ENCODE results near the gene WDR1.

Gene WDR1

DNA sequence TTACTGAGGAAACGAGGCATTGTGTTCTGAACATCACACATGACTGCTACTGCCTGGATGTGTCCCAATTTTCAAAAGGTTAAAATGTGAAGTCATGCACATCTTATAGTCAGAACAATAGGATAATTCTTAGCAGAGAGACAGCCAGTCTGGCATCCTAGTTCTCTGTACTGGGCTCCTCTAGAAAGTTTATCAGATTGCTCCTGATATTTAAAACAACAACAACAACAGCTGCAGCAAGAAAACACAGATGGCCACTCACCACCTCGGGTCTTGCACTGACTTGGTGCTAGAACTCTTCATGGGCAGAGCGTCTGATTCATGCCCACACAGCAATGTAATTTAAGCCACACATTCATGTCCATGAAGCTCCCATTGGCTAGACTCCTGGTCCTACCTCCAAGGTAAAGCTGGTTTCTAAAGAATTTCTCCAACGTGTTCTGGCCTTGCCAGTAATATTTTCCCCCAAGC lies 62.0 kb downstream of the WDR1 start:
- Histone ChIP-seq H3K9me3 (ENCODE audit: control insufficient read depth, insufficient read depth, low read depth, low read length) (no peaks in the 10 kb centered on the region), H3K9ac (ENCODE audit: low read length) (no peak overlapping the region), H3K4me1 (ENCODE audit: control insufficient read depth, insufficient read depth, low read length) (peaks cover 7% of the 10 kb centered on the region; the same call in 1 of the 2 replicates), H3K27ac (ENCODE audit: low read depth, low read length) (no peak overlapping the region), H3K4me3 (ENCODE audit: low read depth, low read length) (no peak overlapping the region), H3K36me3 (ENCODE audit: control insufficient read depth, insufficient read depth, low read length) (no peaks in the 10 kb centered on the region), H3K27me3 (ENCODE audit: control insufficient read depth, insufficient read depth, low read length) (no peaks in the 10 kb centered on the region)

DNA sequence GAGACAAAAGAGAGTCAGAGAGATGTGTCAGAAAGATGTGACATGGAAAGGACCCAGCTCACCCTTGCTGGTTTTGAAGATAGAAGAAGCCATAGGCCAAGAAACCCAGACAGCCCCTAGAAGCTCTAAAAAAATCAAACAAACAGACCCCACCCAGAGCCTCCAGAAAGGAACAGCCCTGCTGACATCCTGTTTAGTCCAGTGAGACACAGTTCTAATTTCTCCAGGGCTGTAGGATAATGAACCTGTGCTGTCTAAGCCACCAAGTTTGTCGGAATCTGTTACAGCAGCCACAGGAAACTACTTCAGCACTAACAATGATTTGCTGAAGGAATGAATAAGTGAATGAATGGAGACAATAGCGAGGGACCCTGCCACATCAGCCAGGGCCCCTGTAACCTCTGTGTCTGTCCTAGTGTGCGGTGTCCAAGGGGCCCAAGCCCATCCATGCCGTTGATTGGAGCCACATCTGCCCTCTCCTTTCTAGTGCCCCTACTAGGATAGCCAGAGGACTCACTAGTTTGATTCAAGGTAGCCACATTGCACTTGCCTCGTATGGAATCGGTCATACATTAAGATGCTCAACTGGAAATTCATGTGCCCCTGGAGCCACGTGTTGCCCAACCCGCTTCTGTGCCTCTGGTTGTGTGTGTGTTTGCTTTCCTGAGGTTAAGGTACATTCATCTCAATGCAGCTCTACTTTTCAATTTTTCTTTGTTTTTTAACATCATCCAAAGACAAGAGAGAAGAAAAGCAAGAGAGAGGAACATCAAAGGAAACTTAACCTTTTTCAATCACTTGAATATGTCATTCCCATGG lies 62.8 kb downstream of the WDR1 start:
- H3K4me1 ChIP-seq (ENCODE audit: control insufficient read depth, insufficient read depth, low read length) = peaks cover 7% of the 10 kb centered on the region; the same call in 1 of the 2 replicates
- H3K9me3 ChIP-seq (ENCODE audit: control insufficient read depth, insufficient read depth, low read depth, low read length) = no peaks in the 10 kb centered on the region
- H3K36me3 ChIP-seq (ENCODE audit: control insufficient read depth, insufficient read depth, low read length) = no peaks in the 10 kb centered on the region
- H3K4me3 ChIP-seq (ENCODE audit: low read depth, low read length) = no peak overlapping the region
- H3K27ac ChIP-seq (ENCODE audit: low read depth, low read length) = no peak overlapping the region
- no peak overlapping the region for H3K9ac ChIP-seq (ENCODE audit: low read length)
- no peaks in the 10 kb centered on the region for H3K27me3 ChIP-seq (ENCODE audit: control insufficient read depth, insufficient read depth, low read length)

DNA sequence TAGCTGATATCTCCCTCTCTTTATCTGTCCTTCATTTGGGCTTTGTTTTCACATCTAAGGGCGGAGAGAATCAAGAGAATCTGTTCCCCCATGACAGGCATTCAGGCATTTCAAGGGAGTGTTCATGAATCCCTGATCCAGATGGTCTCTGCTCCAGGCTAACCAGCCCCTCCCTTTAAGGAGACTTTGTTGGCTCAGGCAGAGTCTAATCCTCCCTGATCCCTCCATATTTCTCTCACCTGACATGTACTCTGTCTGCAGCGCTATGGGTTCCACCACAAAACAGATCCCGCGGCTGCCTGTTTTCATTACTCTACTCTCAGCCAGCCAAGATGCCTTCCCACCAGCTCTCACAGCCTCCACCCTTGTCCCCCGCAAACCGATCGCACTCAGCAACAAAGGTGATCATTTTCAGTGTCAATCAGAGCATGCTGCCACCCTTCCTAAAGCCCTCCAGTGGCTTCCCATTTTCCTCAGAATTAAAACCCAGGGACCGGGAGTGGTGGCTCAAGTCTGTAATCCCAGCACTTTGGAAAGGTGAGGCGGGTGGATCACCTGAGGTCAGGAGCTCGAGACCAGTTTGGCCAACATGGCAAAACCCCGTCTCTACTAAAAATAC lies 65.0 kb downstream of the WDR1 start:
- Histone ChIP-seq H3K9ac (ENCODE audit: low read length) (no peak overlapping the region), H3K36me3 (ENCODE audit: control insufficient read depth, insufficient read depth, low read length) (no peaks in the 10 kb centered on the region), H3K4me1 (ENCODE audit: control insufficient read depth, insufficient read depth, low read length) (peaks cover 7% of the 10 kb centered on the region; the same call in 1 of the 2 replicates), H3K27me3 (ENCODE audit: control insufficient read depth, insufficient read depth, low read length) (no peaks in the 10 kb centered on the region), H3K27ac (ENCODE audit: low read depth, low read length) (no peak overlapping the region), H3K9me3 (ENCODE audit: control insufficient read depth, insufficient read depth, low read depth, low read length) (no peaks in the 10 kb centered on the region), H3K4me3 (ENCODE audit: low read depth, low read length) (no peak overlapping the region)

DNA sequence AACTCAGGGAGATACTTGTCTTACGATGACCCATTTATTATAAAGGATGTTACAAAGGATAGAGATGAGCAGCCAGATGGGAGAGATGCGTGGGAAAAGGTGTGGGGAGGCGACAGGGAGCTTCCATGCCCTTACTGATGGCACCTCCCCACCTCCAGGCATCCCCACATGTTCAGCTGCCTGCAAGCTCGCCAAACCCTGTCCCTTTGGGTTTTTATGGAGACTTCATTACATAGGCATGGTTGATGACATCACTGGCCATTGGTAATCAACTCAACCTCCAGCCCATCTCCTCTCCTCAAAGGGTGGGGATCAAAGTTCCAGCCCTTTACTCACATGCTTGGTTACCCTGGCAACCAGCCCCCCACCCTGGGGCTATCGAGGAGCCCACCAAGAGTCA lies 65.9 kb downstream of the WDR1 start:
- Histone ChIP-seq H3K36me3 (ENCODE audit: control insufficient read depth, insufficient read depth, low read length) (no peaks in the 10 kb centered on the region), H3K4me3 (ENCODE audit: low read depth, low read length) (no peak overlapping the region), H3K4me1 (ENCODE audit: control insufficient read depth, insufficient read depth, low read length) (peaks cover 7% of the 10 kb centered on the region; the same call in 1 of the 2 replicates), H3K27me3 (ENCODE audit: control insufficient read depth, insufficient read depth, low read length) (no peaks in the 10 kb centered on the region), H3K27ac (ENCODE audit: low read depth, low read length) (no peak overlapping the region), H3K9me3 (ENCODE audit: control insufficient read depth, insufficient read depth, low read depth, low read length) (no peaks in the 10 kb centered on the region), H3K9ac (ENCODE audit: low read length) (no peak overlapping the region)

DNA sequence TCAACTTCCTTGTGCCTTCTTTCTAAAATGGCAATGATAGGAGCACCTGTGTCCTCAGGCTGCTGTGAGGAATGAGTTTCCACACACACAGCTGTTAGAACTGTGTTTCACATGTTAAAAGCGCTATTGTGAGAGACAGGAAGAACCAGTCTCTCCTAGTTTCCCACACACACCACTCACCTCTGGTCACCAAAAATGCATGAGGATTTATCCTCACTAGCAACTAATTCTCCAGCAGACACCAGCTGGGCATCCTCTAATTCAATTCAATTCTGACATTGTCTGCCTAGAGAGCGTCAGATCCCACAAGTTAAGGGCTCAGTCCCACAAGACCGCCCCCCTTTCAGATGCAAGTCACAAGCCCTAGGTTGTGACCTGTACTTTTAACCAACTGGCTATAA lies 66.3 kb downstream of the WDR1 start:
- Histone ChIP-seq H3K36me3 (ENCODE audit: control insufficient read depth, insufficient read depth, low read length) (no peaks in the 10 kb centered on the region), H3K4me3 (ENCODE audit: low read depth, low read length) (no peak overlapping the region), H3K27ac (ENCODE audit: low read depth, low read length) (no peak overlapping the region), H3K9me3 (ENCODE audit: control insufficient read depth, insufficient read depth, low read depth, low read length) (no peaks in the 10 kb centered on the region), H3K27me3 (ENCODE audit: control insufficient read depth, insufficient read depth, low read length) (no peaks in the 10 kb centered on the region), H3K9ac (ENCODE audit: low read length) (no peak overlapping the region), H3K4me1 (ENCODE audit: control insufficient read depth, insufficient read depth, low read length) (peaks cover 7% of the 10 kb centered on the region; the same call in 1 of the 2 replicates)

DNA sequence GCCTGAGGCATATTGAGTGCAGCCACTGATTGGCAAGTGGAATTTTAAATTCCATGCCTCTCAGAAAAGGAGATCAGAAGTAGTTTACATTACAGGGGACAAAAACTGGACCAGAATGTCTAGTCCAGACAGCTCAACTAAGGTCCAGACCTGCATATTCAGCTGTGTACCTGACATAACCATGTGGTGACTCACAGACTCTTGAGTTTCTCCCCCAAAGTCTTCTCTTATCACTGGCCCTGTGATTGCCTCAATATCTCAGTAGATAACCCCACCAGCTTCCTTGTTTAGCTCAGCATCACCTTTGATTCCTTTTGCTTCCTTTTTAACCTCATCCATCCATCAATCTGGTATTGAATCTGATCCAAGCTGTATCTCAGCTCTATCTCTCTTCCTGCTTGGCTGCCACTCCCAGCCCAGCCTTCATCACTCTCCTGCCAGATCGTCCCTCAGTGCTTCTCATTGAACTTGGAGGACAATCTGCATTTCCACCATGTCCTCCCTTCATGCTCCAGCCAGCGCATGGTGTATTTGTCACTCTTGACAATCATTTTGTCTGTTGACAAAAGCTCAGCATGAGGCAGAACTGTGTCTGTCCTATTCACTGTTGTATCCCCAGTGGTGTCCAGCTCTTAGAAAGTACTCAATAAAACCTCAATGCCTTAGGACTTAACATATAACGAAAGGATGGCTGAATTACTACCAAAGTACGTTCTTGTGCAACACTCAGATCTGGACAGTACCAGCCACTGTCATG lies 67.5 kb downstream of the WDR1 start:
- Histone ChIP-seq H3K36me3 (ENCODE audit: control insufficient read depth, insufficient read depth, low read length) (no peaks in the 10 kb centered on the region), H3K27me3 (ENCODE audit: control insufficient read depth, insufficient read depth, low read length) (no peaks in the 10 kb centered on the region), H3K4me1 (ENCODE audit: control insufficient read depth, insufficient read depth, low read length) (peaks cover 7% of the 10 kb centered on the region; the same call in 1 of the 2 replicates), H3K9me3 (ENCODE audit: control insufficient read depth, insufficient read depth, low read depth, low read length) (no peaks in the 10 kb centered on the region), H3K4me3 (ENCODE audit: low read depth, low read length) (no peak overlapping the region), H3K9ac (ENCODE audit: low read length) (no peak overlapping the region), H3K27ac (ENCODE audit: low read depth, low read length) (no peak overlapping the region)

DNA sequence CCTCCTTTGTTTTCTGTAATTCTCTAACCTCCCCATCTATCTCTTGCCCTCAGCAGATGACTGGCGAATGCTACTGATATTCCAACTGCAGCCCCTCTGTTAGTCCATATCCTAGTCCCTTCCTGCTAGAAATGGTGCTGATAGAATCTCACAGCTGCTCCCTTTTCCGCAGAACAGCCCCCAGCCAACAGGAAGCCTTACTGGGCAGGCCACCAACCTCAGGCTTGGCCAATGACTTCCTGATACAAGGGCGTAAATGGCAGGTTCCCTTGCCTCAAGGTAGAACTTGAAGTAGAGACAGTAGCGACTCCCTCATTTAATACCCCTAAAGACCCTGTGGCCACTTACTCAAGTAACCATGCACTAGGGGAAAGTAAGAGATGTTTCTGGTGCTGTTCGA lies 68.6 kb downstream of the WDR1 start:
- H3K4me1 ChIP-seq (ENCODE audit: control insufficient read depth, insufficient read depth, low read length) = peaks cover 7% of the 10 kb centered on the region; the same call in 1 of the 2 replicates
- no peaks in the 10 kb centered on the region for H3K36me3 ChIP-seq (ENCODE audit: control insufficient read depth, insufficient read depth, low read length)
- no peak overlapping the region for H3K27ac ChIP-seq (ENCODE audit: low read depth, low read length)
- no peaks in the 10 kb centered on the region for H3K27me3 ChIP-seq (ENCODE audit: control insufficient read depth, insufficient read depth, low read length)
- H3K9me3 ChIP-seq (ENCODE audit: control insufficient read depth, insufficient read depth, low read depth, low read length) = no peaks in the 10 kb centered on the region
- H3K4me3 ChIP-seq (ENCODE audit: low read depth, low read length) = no peak overlapping the region
- H3K9ac ChIP-seq (ENCODE audit: low read length) = no peak overlapping the region

DNA sequence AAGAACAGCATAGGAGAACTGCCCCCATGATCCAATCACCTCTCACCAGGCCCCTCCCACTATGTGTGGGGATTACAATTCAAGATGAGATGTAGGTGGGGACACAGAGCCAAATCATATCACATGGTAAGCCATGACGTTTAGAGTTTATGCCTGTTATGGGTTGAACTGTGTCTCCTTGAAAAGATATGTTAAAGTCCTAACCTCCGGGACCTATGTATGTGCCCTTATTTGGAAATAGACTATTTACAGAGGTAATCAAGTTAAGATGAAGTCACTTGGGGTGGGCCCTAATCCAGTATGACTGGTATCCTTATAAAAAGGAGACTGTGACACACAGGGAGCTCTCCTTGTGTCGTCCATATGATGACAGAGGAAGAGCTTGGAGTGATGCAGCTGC lies 70.1 kb downstream of the WDR1 start:
- Histone ChIP-seq H3K4me1 (ENCODE audit: control insufficient read depth, insufficient read depth, low read length) (peaks cover 7% of the 10 kb centered on the region; the same call in 1 of the 2 replicates), H3K27ac (ENCODE audit: low read depth, low read length) (no peak overlapping the region), H3K9ac (ENCODE audit: low read length) (no peak overlapping the region), H3K36me3 (ENCODE audit: control insufficient read depth, insufficient read depth, low read length) (no peaks in the 10 kb centered on the region), H3K27me3 (ENCODE audit: control insufficient read depth, insufficient read depth, low read length) (no peaks in the 10 kb centered on the region), H3K9me3 (ENCODE audit: control insufficient read depth, insufficient read depth, low read depth, low read length) (peaks cover 2% of the 10 kb centered on the region; the same call in 1 of the 2 replicates), H3K4me3 (ENCODE audit: low read depth, low read length) (no peak overlapping the region)

DNA sequence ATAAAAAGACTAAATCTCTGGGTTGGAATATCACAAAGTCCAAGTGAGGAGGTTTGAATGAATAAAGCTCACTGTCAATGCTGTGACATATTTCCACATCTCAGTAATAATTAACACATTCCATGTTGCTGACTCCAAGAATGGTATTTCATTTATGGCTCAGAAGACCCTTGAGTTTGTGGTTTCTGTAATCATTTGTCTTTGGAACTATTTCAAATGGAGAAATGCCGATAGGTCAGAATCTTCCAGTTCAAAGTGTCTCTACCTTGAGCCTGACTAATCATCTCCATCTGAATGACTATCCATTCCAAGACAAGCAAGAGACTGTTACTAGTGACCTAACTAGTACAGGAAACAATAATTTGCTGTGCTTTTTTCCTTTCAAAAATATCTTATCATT lies 71.1 kb downstream of the WDR1 start:
- Histone ChIP-seq H3K27ac (ENCODE audit: low read depth, low read length) (no peak overlapping the region), H3K27me3 (ENCODE audit: control insufficient read depth, insufficient read depth, low read length) (no peaks in the 10 kb centered on the region), H3K9me3 (ENCODE audit: control insufficient read depth, insufficient read depth, low read depth, low read length) (peaks cover 2% of the 10 kb centered on the region; the same call in 1 of the 2 replicates), H3K4me1 (ENCODE audit: control insufficient read depth, insufficient read depth, low read length) (peaks cover 5% of the 10 kb centered on the region; the same call in 1 of the 2 replicates), H3K36me3 (ENCODE audit: control insufficient read depth, insufficient read depth, low read length) (no peaks in the 10 kb centered on the region), H3K4me3 (ENCODE audit: low read depth, low read length) (no peak overlapping the region), H3K9ac (ENCODE audit: low read length) (no peak overlapping the region)

DNA sequence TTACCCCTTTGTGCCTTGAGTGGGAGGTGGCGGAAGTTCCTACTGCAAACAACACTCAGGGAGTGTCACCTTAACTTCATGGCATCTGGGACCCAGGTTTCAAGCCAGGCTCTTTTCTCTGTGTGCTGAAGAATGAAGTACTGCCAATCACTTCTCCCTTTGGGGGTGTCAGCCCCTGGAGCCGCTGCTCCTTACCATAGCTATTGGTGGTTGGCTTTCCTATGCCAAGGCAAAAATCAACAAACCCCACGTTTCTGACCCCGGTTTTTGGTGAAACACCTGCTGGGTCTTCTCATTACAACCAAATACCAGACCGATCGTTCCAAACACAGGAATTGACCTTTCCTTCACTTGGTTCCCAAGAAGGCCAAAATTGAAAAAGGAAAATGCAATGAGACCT lies 75.6 kb downstream of the WDR1 start:
- Histone ChIP-seq H3K4me1 (ENCODE audit: control insufficient read depth, insufficient read depth, low read length) (no peaks in the 10 kb centered on the region), H3K27ac (ENCODE audit: low read depth, low read length) (no peak overlapping the region), H3K9ac (ENCODE audit: low read length) (no peak overlapping the region), H3K27me3 (ENCODE audit: control insufficient read depth, insufficient read depth, low read length) (peaks cover 8% of the 10 kb centered on the region; the same call in 1 of the 2 replicates), H3K9me3 (ENCODE audit: control insufficient read depth, insufficient read depth, low read depth, low read length) (peaks cover 2% of the 10 kb centered on the region; the same call in 1 of the 2 replicates), H3K4me3 (ENCODE audit: low read depth, low read length) (no peak overlapping the region), H3K36me3 (ENCODE audit: control insufficient read depth, insufficient read depth, low read length) (no peaks in the 10 kb centered on the region)

All from HUES6 (cell line).